ENCODE data around the gene B3GNT8.
A peak's percentile ranks its signal among the peaks of the same experiment; 100 is the strongest.
"Not testable (repeated sequence)": the region's sequence is repeated elsewhere in the genome, so short reads cannot be mapped to it uniquely, and the experiment has no call there.

Gene B3GNT8

DNA sequence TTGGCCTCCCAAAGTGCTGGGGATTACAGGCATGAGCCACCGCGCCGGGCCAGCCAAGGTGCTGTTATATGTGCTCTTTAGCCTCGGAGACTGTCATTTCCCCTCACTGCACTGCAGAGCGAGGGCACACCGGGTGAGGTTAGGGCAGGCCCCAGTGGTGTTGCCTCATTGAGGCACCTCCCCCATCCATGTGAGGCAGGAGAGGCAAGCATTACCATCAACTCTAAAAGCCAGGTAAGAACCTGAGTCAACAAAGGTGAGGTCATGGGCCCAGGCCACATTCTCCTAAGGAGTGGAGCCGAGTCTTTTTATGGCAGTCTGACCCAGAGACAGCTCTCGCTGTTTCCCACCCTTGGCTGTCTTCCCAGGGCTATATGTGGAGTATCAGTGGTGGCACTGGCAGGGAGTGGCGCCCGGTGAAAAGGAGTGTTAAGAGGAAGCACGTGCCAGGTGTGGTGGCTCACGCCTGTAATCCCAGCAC is 10.9 kb downstream of the B3GNT8 start:
- DNase-seq (ENCODE audit: low read depth in 3 of 3), result no peak

DNA sequence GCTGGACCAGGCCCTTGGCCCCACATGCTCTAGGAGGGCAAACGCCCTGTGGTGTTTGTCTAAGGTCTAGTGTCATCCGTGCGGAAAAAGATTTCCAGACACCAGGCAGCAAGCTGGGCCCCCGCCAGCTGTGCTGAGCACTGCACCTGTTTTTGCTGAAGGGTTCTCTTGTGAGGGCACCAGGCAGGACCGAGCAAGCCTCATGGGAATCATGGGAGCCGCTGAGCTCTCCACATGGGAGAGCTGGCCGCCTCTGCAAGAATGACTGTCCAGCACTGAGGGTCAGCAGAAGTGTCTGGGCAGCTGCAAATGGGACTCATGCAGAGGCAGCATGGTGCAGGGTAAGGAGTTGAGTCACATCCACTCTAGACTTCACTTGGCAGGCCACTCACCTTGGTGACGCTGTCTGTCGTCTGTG is 12.0 kb downstream of the B3GNT8 start:
- DNase-seq (ENCODE audit: low read depth in 3 of 3), result no peak

GRCh38 chr19:41414461-41414860 is 12.7 kb downstream of the B3GNT8 start:
- DNase-seq (ENCODE audit: low read depth in 3 of 3), result no peak

- DNase-seq (ENCODE audit: low read depth in 3 of 3), result no peak
Observed at GRCh38 chr19:41413947-41414346, 13.2 kb downstream of the B3GNT8 start.

DNA sequence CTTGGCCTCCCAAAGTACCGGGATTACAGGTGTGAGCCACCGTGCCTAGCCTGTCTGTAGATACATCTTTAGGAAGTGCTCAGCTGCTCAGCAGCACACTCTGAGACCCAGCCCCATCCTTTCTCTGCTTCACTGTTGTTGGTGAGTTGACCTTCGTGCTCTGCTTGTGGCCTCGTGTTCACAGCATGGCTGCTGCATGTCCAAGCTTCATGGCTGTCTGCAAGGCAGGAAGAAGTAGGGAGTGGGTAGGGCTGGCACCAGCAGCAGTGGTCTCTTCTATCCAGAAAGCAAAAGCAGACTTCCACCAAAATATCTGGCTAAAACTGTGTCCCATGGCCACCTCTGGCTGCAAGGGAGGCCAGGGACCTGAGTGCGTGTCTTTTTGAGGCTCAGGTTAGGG is 14.2 kb downstream of the B3GNT8 start:
- DNase-seq (ENCODE audit: low read depth in 3 of 3), result no peak

DNA sequence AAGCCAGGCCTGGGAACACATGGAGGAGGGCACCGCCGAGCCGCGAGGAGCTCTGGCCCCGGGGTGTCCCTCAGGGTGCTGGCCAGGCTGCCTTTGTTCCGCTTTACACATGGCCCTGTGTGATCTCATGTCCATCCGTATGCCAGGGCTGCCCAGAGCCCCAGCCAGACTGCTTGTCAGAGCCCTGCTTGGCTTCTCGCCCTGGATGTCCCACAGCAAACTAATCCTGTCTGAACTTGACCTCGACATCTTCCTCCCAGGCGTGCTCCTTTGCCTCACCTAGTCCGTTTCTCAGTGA is 15.3 kb downstream of the B3GNT8 start:
- no peak for DNase-seq (ENCODE audit: low read depth in 3 of 3)

DNA sequence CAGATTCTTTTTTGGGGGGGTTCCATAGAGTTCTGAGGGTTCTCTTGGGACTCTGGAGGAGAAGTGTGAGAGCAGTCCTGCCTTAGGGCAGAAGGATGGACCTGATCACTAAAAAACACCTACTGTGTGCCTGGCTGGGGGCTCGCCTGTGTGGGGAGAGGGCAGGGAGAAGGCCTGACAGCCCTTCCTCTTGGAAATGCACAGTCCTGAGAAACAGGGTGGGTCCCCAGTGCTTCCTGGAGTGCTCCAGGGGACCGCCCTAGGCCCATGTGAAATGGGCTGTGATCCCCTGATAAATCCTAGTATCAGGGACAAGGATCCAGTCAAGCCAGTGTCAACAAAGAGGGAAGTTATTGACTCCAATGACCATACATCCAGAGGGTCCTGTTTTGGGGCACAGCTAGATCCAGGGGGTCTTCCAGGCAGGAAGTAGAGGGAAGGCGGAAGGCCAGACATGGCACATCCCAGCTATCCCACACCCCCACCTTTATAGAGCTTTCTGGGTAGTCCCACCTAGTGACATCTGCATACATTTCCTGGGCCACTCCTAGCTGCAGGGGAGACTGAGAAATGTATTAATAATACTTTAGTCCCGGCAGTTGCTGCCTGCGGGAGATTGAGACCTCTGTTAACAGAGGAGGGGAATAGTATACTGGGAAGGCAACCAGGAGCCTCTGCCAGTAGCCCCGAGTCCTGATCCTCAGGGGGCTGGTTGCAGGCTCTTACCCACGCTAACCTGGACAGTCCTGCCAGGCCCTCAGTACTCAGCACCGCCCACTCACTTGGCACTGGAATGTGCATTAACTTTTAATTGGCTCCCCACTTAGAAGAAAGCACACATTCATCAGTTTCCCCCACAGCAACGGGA is 15.8 kb downstream of the B3GNT8 start:
- DNase-seq (ENCODE audit: low read depth in 3 of 3), result no peak

DNA sequence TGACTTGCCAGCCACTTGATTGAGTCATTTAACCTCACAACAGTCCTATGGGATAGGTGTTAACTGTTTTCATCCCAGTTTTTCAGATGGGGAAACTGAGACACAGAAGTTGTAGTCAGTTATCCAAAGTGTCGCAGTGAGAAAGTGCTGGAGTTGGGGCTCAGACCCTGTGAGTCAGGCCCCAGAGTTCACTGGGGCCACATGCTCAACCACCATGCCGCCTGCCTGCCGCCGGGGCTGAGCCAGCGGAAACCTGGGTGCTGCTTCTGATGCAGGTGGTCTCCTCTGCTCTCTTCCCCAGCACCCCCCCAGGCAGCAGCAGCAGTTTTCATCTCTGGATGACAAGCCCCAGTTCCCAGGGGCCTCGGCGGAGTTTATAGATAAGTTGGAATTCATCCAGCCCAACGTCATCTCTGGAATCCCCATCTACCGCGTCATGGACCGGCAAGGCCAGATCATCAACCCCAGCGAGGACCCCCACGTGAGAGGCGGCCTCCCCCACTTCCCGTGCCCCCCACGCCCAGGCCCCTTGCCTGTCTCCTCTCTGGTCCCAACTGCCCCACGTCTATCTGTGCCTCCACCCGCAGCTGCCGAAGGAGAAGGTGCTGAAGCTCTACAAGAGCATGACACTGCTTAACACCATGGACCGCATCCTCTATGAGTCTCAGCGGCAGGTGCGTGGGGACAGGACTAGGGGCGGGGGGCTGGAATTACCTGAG is 16.7 kb downstream of the B3GNT8 start:
- no peak for DNase-seq (ENCODE audit: low read depth in 3 of 3)

- DNase-seq (ENCODE audit: low read depth in 3 of 3), result no peak
Observed at GRCh38 chr19:41409288-41409687, 17.9 kb downstream of the B3GNT8 start.

GRCh38 chr19:41408846-41409245 is 18.3 kb downstream of the B3GNT8 start:
- not testable (repeated sequence) for DNase-seq (ENCODE audit: low read depth in 3 of 3)

DNA sequence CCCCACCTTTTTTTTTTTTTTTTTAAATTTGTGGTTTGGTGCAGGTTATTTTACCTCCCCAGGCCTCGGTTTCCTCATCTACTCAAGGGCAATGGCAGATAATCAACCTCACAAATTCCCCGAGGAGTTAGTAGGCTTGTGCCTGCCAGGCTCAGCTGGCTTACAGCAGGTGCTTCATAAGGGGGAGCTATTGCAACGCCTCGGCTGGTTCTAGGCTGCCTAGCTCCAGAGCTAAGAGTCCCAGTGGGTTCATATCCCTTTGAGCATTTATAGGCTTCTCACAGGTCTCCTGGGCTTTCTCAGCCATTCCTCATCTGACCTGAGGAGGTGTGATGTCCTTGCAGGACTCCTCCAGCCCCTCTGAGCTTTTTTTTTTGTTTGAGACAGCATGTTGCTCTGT is 18.9 kb downstream of the B3GNT8 start:
- no peak for DNase-seq (ENCODE audit: low read depth in 3 of 3)

- no peak for DNase-seq (ENCODE audit: low read depth in 3 of 3)
Observed at GRCh38 chr19:41407271-41407670, 19.9 kb downstream of the B3GNT8 start.

- DNase-seq (ENCODE audit: low read depth in 3 of 3), result no peak
Observed at GRCh38 chr19:41405776-41406175, 21.4 kb downstream of the B3GNT8 start.

DNA sequence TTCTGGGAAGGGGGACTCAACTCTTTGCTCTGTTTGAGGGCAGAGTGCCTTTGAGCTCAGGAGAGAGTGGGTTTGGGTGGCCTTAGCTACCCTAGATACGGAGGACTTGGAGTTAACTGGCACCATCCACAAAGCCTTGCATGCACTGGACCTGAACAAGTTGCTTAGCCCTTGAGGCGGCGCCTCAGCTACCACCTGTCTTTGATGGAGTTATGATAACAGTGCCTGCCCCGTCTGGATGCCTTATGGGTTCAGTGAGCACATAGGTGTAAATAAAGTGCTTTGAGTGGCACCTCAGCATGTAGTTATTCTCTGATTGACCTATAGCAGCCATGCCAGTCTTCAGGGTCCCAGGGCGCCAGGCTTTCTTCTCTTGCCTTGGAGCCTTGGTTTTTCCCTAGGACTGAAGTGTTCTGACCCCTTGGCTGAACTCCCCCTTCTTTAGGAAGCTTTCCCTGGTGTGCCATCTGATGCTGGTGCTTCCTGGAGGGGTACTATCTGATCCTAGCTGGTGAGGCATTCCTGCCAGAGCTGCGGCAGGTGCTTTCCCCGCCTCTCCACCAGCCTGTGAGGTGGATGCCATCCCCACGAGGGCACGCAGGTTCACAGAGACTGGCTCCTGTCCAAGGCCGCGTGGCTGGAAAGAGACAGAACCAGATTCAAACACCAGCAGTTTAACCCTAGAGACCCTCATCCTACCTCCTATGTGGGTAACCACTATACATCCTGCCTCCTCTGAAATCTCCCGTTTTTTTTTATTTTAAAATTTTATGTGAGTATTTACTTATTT is 23.8 kb downstream of the B3GNT8 start:
- DNase-seq (ENCODE audit: low read depth in 3 of 3), result no peak

- no peak for DNase-seq (ENCODE audit: low read depth in 3 of 3)
Observed at GRCh38 chr19:41402010-41402409, 25.2 kb downstream of the B3GNT8 start.

- DNase-seq (ENCODE audit: low read depth in 3 of 3), result no peak
Observed at GRCh38 chr19:41401483-41401882, 25.7 kb downstream of the B3GNT8 start.

GRCh38 chr19:41399525-41399924 is 27.6 kb downstream of the B3GNT8 start:
- no peak for DNase-seq (ENCODE audit: low read depth in 3 of 3)

DNA sequence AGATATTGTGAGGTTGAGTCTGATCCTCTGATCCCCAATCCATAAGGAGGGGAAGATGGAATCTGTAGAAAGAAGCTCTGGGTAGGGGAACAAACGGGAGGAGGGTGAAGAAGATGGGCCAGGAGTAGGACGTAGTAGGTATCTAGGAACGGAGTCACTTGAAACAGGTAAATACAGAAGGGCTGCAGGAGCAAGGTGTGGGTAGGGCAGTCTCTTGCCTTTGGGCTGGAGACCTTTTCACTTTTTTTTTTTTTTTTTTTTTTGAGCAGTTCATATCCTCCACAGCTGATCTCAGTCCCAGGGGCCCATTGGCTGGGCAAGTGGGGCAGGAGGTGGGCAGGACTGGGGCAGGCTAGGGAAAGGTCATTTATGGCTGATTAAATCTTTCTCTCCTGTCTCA is 28.1 kb downstream of the B3GNT8 start:
- no peak for DNase-seq (ENCODE audit: low read depth in 3 of 3)

DNA sequence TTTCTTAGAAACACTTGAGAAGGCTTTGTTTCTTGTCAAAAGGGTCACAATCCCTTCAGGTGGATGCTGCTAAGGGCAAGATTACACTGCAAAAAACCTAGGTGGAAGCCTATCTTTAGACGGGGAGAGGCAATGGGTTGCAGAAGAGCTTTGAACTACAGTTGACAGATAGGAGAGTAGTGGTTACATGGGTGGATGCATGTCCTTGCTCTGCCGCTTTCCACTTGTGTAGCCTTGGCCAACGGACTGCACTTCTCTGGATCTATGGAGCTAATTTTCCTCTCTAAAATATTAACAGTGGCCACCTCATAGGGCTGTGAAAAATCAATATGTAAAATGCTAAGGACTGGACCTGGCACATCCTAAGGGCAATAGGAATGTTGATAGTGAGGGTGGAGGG is 28.6 kb downstream of the B3GNT8 start:
- DNase-seq (ENCODE audit: low read depth in 3 of 3), result no peak

DNA sequence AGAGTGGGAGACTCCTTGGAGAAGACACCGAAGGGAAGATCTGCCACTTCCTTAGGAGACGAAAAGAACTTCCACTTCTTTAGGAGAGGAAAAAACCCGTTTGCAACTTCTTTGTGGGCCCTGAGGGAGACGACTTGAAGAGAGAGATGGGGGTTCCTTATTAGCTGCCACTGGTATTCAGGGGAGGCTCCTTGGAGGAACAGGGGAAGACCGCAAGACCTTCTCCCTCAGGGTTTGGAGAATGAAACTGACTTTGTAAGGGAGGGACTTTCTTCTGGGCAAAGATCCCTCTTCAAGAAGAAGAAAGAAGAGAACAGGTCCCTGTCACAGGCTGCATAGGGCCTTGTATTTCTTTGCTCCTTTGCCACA is 29.1 kb downstream of the B3GNT8 start:
- no peak for DNase-seq (ENCODE audit: low read depth in 3 of 3)

GRCh38 chr19:41397086-41398049 is 29.8 kb downstream of the B3GNT8 start, which contains the start of the genes BCKDHA and EXOSC5:
Gene BCKDHA, plus strand, starts transcription at chr19:41397818. Its CDS starts 10 bp downstream, at chr19:41397828.
Gene EXOSC5, minus strand, starts transcription at chr19:41397359. Its CDS starts 31 bp downstream, at chr19:41397328.
- peak; percentile 93 to 98 (median 98) for DNase-seq (ENCODE audit: low read depth in 3 of 3)
